ENCODE data around the gene YIPF3.
"Not testable (repeated sequence)": the region's sequence is repeated elsewhere in the genome, so short reads cannot be mapped to it uniquely, and the experiment has no call there.

The YIPF3 gene

GRCh38 chr6:43516697-43517504, at the start of gene YIPF3, which contains the start of gene POLR1C:
YIPF3 (minus strand) TSS chr6:43516926; CDS start chr6:43516807, 119 bp downstream.
POLR1C (plus strand) TSS chr6:43517089; CDS start chr6:43517110, 21 bp downstream.
- DNase-seq (ENCODE audit: low read depth in 3 of 3), result peak; percentile 81 to 96 (median 94)

GRCh38 chr6:43559328-43559727, 42.6 kb upstream of the YIPF3 start:
- no peak for DNase-seq (ENCODE audit: low read depth in 3 of 3)

- not testable (repeated sequence) for DNase-seq (ENCODE audit: low read depth in 3 of 3)
Measured at GRCh38 chr6:43557620-43558019, 40.9 kb upstream of the YIPF3 start.

GRCh38 chr6:43547222-43547621, 30.5 kb upstream of the YIPF3 start:
- no peak for DNase-seq (ENCODE audit: low read depth in 3 of 3)

- DNase-seq (ENCODE audit: low read depth in 3 of 3), result no peak
Measured at GRCh38 chr6:43544461-43544860, 27.7 kb upstream of the YIPF3 start.

- DNase-seq (ENCODE audit: low read depth in 3 of 3), result no peak
Measured at GRCh38 chr6:43541774-43542471, 25.2 kb upstream of the YIPF3 start.

GRCh38 chr6:43540507-43540906, 23.8 kb upstream of the YIPF3 start:
- no peak for DNase-seq (ENCODE audit: low read depth in 3 of 3)

GRCh38 chr6:43539409-43539808, 22.7 kb upstream of the YIPF3 start:
- not testable (repeated sequence) for DNase-seq (ENCODE audit: low read depth in 3 of 3)

GRCh38 chr6:43538986-43539385, 22.3 kb upstream of the YIPF3 start:
- not testable (repeated sequence) for DNase-seq (ENCODE audit: low read depth in 3 of 3)

GRCh38 chr6:43532201-43532600, 15.5 kb upstream of the YIPF3 start:
- DNase-seq (ENCODE audit: low read depth in 3 of 3), result no peak

- no peak for DNase-seq (ENCODE audit: low read depth in 3 of 3)
Measured at GRCh38 chr6:43524483-43524961, 7.8 kb upstream of the YIPF3 start.

- no peak for DNase-seq (ENCODE audit: low read depth in 3 of 3)
Measured at GRCh38 chr6:43523284-43523683, 6.6 kb upstream of the YIPF3 start.

GRCh38 chr6:43522547-43523261, 6.0 kb upstream of the YIPF3 start:
- no peak for DNase-seq (ENCODE audit: low read depth in 3 of 3)

- DNase-seq (ENCODE audit: low read depth in 3 of 3), result no peak
Measured at GRCh38 chr6:43521836-43522235, 5.1 kb upstream of the YIPF3 start.

- DNase-seq (ENCODE audit: low read depth in 3 of 3), result no peak
Measured at GRCh38 chr6:43520097-43520496, 3.4 kb upstream of the YIPF3 start.

GRCh38 chr6:43517505-43518357, 1.0 kb upstream of the YIPF3 start:
- no peak for DNase-seq (ENCODE audit: low read depth in 3 of 3)

GRCh38 chr6:43516367-43516696, 394 bp downstream of the YIPF3 start:
- no peak for DNase-seq (ENCODE audit: low read depth in 3 of 3)

- no peak for DNase-seq (ENCODE audit: low read depth in 3 of 3)
Measured at GRCh38 chr6:43515808-43516207, 918 bp downstream of the YIPF3 start.

GRCh38 chr6:43511824-43512415, 4.8 kb downstream of the YIPF3 start:
- no peak for DNase-seq (ENCODE audit: low read depth in 3 of 3)

- DNase-seq (ENCODE audit: low read depth in 3 of 3), result no peak
Measured at GRCh38 chr6:43510827-43511163, 5.9 kb downstream of the YIPF3 start.
